Panc1 (cell line): ENCODE data around the gene MGAT4A. TPM values are rescaled to one million over a fixed set of nuclear protein-coding genes. Genes with fewer than 3 reads are reported as not detected.

ENCODE experiments used
- ATAC-seq: fragments of 200-7000 bp; cut with Tn5 transposase; 2 replicates; pipeline ENCODE4 v1.9.1; 2020; ENCODE audit warnings: mild to moderate bottlenecking, moderate library complexity
- Bru-seq: library from RNA; stranded (reverse); fragments of 400-500 nt; gene quantifications from one replicate; lab custom pipeline; 2021; lab: Mats Ljungman, UMichigan
- BruChase-seq, 2 experiments: library from RNA; stranded (reverse); fragments of 400-500 nt; gene quantifications; one replicate each; lab custom pipeline; 2021; lab: Mats Ljungman, UMichigan
- BruUV-seq: library from RNA; stranded (reverse); fragments of 400-500 nt; replicated peaks from 2 replicates; lab custom pipeline; 2021; lab: Mats Ljungman, UMichigan
- CTCF ChIA-PET: fragments of 300-600 bp; sonication (Branson Sonifier 250); formaldehyde crosslinking; loops from one replicate; lab custom pipeline; 2022; ENCODE audit warnings: antibody characterized with exemption; lab: Charles Lee
- POLR2A ChIA-PET: fragments of 300-600 bp; sonication (Branson Sonifier 250); formaldehyde crosslinking; loops from one replicate; lab custom pipeline; 2022; ENCODE audit warnings: antibody characterized with exemption; lab: Charles Lee
- DNase-seq: peaks from one replicate; pipeline ENCODE4 v3.0.0-alpha.2; 2010; ENCODE audit warnings: low read depth, low spot score
- H3K27ac ChIP-seq: 2 replicates; pipeline ENCODE4 v1.5.1; 2011; ENCODE audit warnings: mild to moderate bottlenecking, low read length, inconsistent platforms
- H3K27me3 ChIP-seq: fragments of 200-500 bp; sonication (Bioruptor generic); 2 replicates; pipeline ENCODE4 v1.6.0; 2014; ENCODE audit warnings: low read length, inconsistent platforms; ENCODE audit not compliant: control insufficient read depth, insufficient read depth
- H3K36me3 ChIP-seq: fragments of 200-500 bp; sonication (Bioruptor generic); 2 replicates; pipeline ENCODE4 v1.5.1; 2014; ENCODE audit warnings: inconsistent platforms, mild to moderate bottlenecking, low read length, moderate library complexity; ENCODE audit not compliant: control insufficient read depth, insufficient read depth
- H3K4me1 ChIP-seq: 2 replicates; pipeline ENCODE4 v1.5.1; 2011; ENCODE audit warnings: inconsistent platforms, mild to moderate bottlenecking, low read length, moderate library complexity; ENCODE audit not compliant: control insufficient read depth, insufficient read depth
- H3K4me3 ChIP-seq, 2 experiments: 2 replicates each; pipeline ENCODE4 v1.5.1; 2011 to 2012; ENCODE audit warnings: low read depth in 2 of 2, low read length in 2 of 2, mild to moderate bottlenecking in 2 of 2, inconsistent platforms in 1 of 2, moderate library complexity in 1 of 2
- H3K9me3 ChIP-seq: fragments of 200-500 bp; sonication (Bioruptor generic); 2 replicates; pipeline ENCODE4 v1.5.1; 2014; ENCODE audit warnings: low read depth, mild to moderate bottlenecking, inconsistent platforms, low read length, moderate library complexity; ENCODE audit not compliant: control insufficient read depth, insufficient read depth
- POLR2AphosphoS5 ChIP-seq: IDR thresholded peaks from 2 replicates; pipeline ENCODE4 v1.6.1; 2012; ENCODE audit warnings: mild to moderate bottlenecking, low read depth, low read length, moderate library complexity
- SIN3A ChIP-seq: IDR thresholded peaks from 2 replicates; pipeline ENCODE4 v1.6.1; 2012; ENCODE audit warnings: low read depth, mild to moderate bottlenecking, low read length, moderate library complexity, borderline replicate concordance; ENCODE audit not compliant: insufficient read depth
- TCF7L2 ChIP-seq: IDR thresholded peaks from 2 replicates; pipeline ENCODE4 v1.6.1; 2011; ENCODE audit warnings: mild to moderate bottlenecking, low read depth, low read length, inconsistent platforms
- in situ Hi-C: cut with HindIII; loops from 2 replicates; pipeline ENCODE4 v1.10.0; 2016; ENCODE audit warnings: low sequenced_read_pairs, low pct_unique_long_range_greater_than_20kb
- intact Hi-C: fragments of 100-400 bp; cut with micrococcal nuclease; formaldehyde crosslinking; loops from one replicate; pipeline ENCODE4 v1.10.0; 2022; ENCODE audit not compliant: unreplicated experiment
- long read RNA-seq: library from polyadenylated mRNA; unstranded; transcript quantifications from one replicate; pipeline ENCODE4 v2.0.0, GENCODE V29; 2021; ENCODE audit not compliant: unreplicated experiment
- polyA plus RNA-seq: library from polyadenylated mRNA; unstranded; fragments of >200 nt; gene quantifications from one replicate; pipeline ENCODE4 v1.2.1, GENCODE V29; 2012; ENCODE audit warnings: missing spikeins; ENCODE audit not compliant: insufficient read length
- total RNA-seq: library from RNA; stranded (reverse); gene quantifications from one replicate; pipeline ENCODE4 v1.2.1, GENCODE V29; 2021; ENCODE audit not compliant: unreplicated experiment
- TF ChIP-seq, protein P1 (sequence below): fragments of 450-650 bp; IDR thresholded peaks from 2 replicates; pipeline ENCODE4 v1.5.1; 2017; ENCODE audit warnings: mild to moderate bottlenecking
- TF ChIP-seq, protein P2 (sequence below), 2 experiments: IDR thresholded peaks; 2 replicates each; pipeline ENCODE4 v1.6.1; 2011 to 2012; ENCODE audit warnings: low read depth in 2 of 2, control low read depth in 1 of 2, low read length in 1 of 2, mild to moderate bottlenecking in 1 of 2, moderate library complexity in 1 of 2; ENCODE audit not compliant: insufficient read depth in 1 of 2

MGAT4A gene
- total RNA-seq: 4.4 TPM
- 1.2 TPM for polyA plus RNA-seq
- Bru-seq, nascent RNA: percentile 42 among the genes with signal in this experiment
- BruChase-seq, experiment 1, labeled RNA remaining after a 2-hour chase: percentile 44 among the genes with signal in this experiment
- BruChase-seq, experiment 2, labeled RNA remaining after a 6-hour chase: percentile 47 among the genes with signal in this experiment
- long read RNA-seq, full-length matches to known transcripts: 4 of 6 reads
- long read RNA-seq, partial matches to known transcripts: 0 of 6 reads
- long read RNA-seq, other reads (novel, unspliced or antisense): 2 of 6 reads

DNA sequence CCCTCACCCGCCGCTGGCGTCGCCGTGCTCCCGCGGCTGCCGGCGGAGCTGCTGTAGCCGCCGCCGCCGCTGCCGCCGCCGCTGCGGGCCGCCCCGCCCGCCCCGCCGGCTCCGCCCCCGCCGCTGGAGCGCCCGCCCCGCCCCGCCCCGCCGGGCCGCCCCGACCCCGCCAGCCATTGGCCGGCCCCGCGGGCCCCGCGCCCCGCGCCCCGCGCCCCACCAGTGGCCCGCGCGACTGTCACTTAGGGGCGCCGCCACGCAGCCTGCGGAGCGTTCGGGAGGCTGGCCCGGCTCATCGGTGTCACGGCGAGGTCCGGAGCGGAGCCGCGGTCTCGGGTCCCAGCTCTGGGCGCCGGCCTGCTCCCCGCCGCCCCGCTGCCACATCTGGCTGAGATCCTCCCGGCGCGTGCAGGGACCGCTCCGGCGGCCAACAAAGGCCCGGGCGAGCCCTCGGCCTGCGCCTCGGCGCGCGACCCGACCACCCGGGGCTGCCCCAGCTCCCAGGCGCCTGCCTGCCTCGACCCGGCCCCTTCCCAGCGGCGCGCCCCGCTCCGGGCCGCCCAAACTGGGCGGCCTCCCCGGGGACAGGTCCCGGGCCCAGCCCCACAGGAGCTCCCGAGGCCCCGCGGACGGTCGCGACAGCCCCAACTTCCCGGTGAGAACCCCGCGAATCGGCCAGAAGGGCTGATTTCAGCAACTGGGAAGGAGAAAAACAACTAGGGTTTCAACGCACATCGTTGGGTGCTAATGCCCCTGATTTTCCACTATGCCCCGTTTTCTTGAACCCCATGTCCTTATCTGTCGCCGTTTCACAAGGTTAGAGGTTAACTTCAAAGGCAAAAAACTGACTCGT, at the start of gene MGAT4A:
TSS of gene MGAT4A (minus strand) at position 92 of the 853 bp plus-strand sequence. CDS start 4,800 bp downstream, outside the sequence.
- BruUV-seq: no TSS peak
- ATAC-seq: peak; percentile 93
- H3K27ac ChIP-seq: no peak within 1 kb of the TSS
- POLR2A ChIA-PET: no interaction called here
- DNase-seq: no peak
- H3K4me3 ChIP-seq: peak within 1 kb of the TSS; percentile 50 to 51
- CTCF ChIA-PET: no interaction called here
- H3K27me3 ChIP-seq: peaks cover 27% of the 10 kb centered on the region
- H3K9me3 ChIP-seq: no peaks in the 10 kb centered on the region
- in situ Hi-C loops (no loop called here), intact Hi-C loops (no loop called here)
- H3K4me1 ChIP-seq: peaks cover 4% of the 10 kb centered on the region
- H3K36me3 ChIP-seq: no peaks in the 10 kb centered on the region
- TF ChIP-seq, protein P1, sequence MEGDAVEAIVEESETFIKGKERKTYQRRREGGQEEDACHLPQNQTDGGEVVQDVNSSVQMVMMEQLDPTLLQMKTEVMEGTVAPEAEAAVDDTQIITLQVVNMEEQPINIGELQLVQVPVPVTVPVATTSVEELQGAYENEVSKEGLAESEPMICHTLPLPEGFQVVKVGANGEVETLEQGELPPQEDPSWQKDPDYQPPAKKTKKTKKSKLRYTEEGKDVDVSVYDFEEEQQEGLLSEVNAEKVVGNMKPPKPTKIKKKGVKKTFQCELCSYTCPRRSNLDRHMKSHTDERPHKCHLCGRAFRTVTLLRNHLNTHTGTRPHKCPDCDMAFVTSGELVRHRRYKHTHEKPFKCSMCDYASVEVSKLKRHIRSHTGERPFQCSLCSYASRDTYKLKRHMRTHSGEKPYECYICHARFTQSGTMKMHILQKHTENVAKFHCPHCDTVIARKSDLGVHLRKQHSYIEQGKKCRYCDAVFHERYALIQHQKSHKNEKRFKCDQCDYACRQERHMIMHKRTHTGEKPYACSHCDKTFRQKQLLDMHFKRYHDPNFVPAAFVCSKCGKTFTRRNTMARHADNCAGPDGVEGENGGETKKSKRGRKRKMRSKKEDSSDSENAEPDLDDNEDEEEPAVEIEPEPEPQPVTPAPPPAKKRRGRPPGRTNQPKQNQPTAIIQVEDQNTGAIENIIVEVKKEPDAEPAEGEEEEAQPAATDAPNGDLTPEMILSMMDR: no peak
- TF ChIP-seq TCF7L2: no peak
- no peak for TF ChIP-seq SIN3A
- TF ChIP-seq, protein P2, sequence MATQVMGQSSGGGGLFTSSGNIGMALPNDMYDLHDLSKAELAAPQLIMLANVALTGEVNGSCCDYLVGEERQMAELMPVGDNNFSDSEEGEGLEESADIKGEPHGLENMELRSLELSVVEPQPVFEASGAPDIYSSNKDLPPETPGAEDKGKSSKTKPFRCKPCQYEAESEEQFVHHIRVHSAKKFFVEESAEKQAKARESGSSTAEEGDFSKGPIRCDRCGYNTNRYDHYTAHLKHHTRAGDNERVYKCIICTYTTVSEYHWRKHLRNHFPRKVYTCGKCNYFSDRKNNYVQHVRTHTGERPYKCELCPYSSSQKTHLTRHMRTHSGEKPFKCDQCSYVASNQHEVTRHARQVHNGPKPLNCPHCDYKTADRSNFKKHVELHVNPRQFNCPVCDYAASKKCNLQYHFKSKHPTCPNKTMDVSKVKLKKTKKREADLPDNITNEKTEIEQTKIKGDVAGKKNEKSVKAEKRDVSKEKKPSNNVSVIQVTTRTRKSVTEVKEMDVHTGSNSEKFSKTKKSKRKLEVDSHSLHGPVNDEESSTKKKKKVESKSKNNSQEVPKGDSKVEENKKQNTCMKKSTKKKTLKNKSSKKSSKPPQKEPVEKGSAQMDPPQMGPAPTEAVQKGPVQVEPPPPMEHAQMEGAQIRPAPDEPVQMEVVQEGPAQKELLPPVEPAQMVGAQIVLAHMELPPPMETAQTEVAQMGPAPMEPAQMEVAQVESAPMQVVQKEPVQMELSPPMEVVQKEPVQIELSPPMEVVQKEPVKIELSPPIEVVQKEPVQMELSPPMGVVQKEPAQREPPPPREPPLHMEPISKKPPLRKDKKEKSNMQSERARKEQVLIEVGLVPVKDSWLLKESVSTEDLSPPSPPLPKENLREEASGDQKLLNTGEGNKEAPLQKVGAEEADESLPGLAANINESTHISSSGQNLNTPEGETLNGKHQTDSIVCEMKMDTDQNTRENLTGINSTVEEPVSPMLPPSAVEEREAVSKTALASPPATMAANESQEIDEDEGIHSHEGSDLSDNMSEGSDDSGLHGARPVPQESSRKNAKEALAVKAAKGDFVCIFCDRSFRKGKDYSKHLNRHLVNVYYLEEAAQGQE (IDR thresholded peaks at IDR 0.05; ENCODE audit: insufficient read depth in 1 of 2, low read depth in 2 of 2, low read length in 1 of 2): no peak
- TF ChIP-seq POLR2AphosphoS5: no peak

DNA sequence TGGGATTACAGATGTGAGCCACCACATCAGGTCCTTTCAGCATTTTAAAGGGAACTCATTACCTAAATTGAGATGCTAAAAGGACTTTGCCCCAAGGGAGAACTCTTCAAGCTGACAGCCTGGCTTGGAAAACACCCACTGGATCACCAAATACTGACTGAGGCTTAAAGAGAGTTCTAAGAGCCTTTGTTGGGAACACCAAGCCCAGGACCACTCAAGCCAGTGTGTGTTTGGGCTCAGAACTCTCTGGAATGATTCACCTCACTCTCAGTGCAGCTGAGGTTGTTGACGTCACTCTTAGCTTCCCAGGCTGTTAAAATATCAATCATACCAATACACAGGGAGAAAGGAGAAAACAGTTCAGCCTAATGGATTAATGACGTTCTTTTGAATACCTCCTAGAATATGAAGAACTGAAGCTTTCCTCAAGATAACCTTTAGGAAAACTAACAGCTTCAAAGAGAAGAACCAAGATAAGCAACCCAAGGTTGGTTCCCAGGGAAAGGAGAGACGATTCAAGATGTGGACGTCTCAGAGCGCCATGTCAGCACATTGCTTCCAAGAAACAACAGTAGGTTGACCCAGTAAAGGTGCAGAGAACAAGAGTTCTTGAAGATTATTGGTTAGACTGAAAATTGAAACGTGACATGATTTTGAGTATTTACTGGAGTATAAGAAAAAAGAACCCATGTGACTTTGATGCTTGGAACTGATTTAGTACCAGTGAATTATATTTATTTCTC, 48.0 kb upstream of the MGAT4A start:
- H3K27ac ChIP-seq: no peak overlapping the region
- no peak overlapping the region for H3K4me3 ChIP-seq
- H3K36me3 ChIP-seq: no peaks in the 10 kb centered on the region
- no peak for DNase-seq
- BruUV-seq: no TSS peak
- H3K27me3 ChIP-seq: no peaks in the 10 kb centered on the region
- in situ Hi-C loops: no loop called here
- H3K9me3 ChIP-seq: peaks cover 13% of the 10 kb centered on the region; the same call in 1 of the 2 replicates
- H3K4me1 ChIP-seq: no peaks in the 10 kb centered on the region
- intact Hi-C loops: no loop called here
- ChIA-PET CTCF (no interaction called here), POLR2A (no interaction called here)
- no peak for ATAC-seq
- TF ChIP-seq POLR2AphosphoS5: no peak
- TF ChIP-seq SIN3A: no peak
- TF ChIP-seq, protein P1: no peak
- TF ChIP-seq, protein P2 (IDR thresholded peaks at IDR 0.05; ENCODE audit: insufficient read depth in 1 of 2, low read depth in 2 of 2, low read length in 1 of 2): no peak
- no peak for TF ChIP-seq TCF7L2
